Subcutaneous adipose tissue (tissue), 4 donors: ENCODE measurements around the gene MGAT5B. TPM values are rescaled to one million over a fixed set of nuclear protein-coding genes. Genes with fewer than 3 reads are reported as not detected.

Source experiments
- CTCF ChIP-seq: fragments of 450-650 bp; IDR thresholded peaks from one replicate; pipeline ENCODE4 v1.5.1; 2016; ENCODE audit warnings: low read depth, mild to moderate bottlenecking, control low read depth, antibody characterized with exemption, moderate library complexity
- total RNA-seq, 4 donors: library from RNA; depleted of rRNA; stranded (reverse); fragments of >200 nt; gene quantifications; one replicate each; pipeline ENCODE4 v1.1.0, GENCODE V29; 2016

The MGAT5B gene
- total RNA-seq = under 1 TPM in 2 of 4 donors, not detected in 2; 0.19 to 0.88 TPM

GRCh38 chr17:76868176-76868668 lies at the start of gene MGAT5B:
Gene MGAT5B (plus strand): TSS chr17:76868404. CDS start chr17:76869030, 626 bp downstream.
- TF ChIP-seq CTCF = no peak

GRCh38 chr17:76820039-76820438 lies 48.2 kb upstream of the MGAT5B start:
- no peak for TF ChIP-seq CTCF

- no peak for TF ChIP-seq CTCF
Observed at GRCh38 chr17:76820561-76820960, 47.6 kb upstream of the MGAT5B start.

- no peak for TF ChIP-seq CTCF
Observed at GRCh38 chr17:76822184-76822778, 45.9 kb upstream of the MGAT5B start.

- TF ChIP-seq CTCF = no peak
Observed at GRCh38 chr17:76824093-76824492, 44.1 kb upstream of the MGAT5B start.

- TF ChIP-seq CTCF = no peak
Observed at GRCh38 chr17:76826330-76827068, 41.7 kb upstream of the MGAT5B start.

- no peak for TF ChIP-seq CTCF
Observed at GRCh38 chr17:76827736-76828135, 40.5 kb upstream of the MGAT5B start.
